DMS53 treated with DMSO at 0.1 percent for 48 hours (cell line): ENCODE results near the gene ADSS2.
"Not testable (repeated sequence)": the region's sequence is repeated elsewhere in the genome, so short reads cannot be mapped to it uniquely, and the experiment has no call there.

Source experiments
- DNase-seq: peaks from one replicate; lab custom pipeline; 2025; ENCODE audit not compliant: unreplicated experiment; lab: John Stamatoyannopoulos, UW

The ADSS2 gene

DNA sequence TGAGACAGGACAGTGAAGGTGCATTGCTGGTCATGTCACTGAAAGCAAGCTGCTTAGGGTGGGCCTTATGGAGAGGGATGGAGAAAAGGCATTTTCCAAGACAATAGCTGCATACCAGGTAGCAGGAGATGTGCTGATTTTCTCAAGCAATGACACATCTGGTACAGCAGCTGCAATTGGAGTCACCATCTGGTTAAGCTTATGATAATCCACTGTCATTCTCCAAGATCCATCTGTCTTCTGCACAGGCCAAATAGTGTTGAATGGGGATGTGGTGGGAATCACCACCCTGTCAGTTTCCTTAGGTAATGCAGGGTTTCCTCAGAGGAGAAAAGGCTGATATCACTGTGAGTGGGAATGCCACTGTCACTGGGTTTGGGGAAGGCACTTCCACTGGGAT, 54.6 kb downstream of the ADSS2 start:
- DNase-seq = no peak

DNA sequence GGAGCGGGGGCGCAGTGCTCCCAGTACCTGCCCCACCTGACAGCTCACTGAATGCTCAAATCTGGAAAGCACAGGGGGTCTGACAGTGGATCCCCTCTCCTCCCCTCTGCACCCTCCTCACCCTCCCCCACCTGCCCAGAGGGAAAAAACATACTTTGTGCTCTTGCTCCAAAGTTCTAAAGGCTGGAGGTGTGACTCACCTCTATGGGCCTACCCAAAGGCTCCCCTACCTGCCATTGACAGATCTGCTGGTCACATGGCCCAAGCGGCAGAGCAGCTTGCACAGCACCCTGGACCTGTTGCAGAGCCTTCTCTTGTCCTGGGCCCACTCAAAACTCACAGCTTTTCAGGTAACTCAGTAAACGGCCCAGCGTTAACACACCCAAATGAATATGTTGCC, 55.7 kb downstream of the ADSS2 start:
- no peak for DNase-seq

DNA sequence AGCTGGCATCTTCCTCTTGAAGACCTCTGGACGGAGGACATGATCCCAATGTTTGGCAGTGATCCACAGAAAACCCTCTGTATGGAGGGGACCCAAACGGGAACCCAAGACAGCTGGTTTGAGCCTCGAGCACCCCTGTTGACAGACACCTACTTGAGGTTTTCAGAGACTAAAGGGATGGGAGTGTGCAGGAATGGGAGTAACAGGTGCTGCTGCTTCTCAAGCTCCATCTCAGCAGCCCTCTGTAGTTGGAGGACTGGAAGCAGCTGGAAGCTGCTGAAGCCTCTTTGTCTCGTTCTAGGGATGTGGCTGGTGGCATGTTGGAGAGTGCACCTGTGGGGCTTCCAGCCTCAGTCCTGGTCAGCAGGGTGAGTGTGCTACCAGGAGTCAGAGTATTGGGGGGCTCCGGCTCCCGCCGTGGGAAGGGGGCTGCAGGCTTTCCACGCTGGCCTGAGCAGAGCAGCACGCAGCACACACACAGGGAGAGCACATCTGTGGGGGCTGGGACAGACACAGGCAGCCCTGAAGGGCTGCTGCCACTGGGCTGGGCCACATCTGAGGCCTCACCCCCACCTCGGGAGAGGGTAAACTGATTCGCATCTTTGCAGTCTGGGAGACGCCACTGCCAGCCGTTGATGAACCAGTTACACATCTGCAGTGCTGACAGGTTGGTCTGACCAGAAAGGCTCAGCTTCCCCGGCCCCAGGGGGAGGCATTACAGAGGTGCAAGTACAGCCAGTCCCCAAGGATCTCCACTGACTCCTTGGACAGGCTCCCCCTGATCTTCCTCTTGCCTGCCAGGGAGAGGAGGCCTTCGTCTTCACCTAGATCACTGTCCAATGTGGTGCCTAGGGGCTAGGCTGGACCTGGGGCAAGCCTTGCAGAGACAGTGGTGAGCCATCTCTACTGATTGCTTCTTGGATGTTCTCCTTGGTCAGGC, 56.6 kb downstream of the ADSS2 start:
- no peak for DNase-seq

DNA sequence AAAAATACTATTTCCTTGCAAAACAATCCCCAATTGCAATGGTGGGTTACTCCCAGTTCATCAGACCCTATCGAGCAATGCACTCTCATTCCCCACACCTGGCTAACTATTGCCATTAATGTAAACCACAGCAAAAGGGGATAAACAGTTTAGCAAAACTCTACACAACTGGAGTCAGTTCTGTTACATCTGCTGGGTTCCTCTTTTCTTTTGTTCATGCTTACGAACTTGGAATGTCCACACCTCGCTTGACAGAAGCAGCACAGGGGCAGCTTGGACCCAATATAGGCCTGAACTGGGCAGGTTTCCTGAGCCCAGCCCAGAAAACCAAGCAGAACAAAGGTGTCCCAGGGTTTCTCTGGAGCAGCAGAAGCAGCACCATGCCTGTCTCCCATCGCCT, 57.4 kb downstream of the ADSS2 start:
- DNase-seq = no peak

DNA sequence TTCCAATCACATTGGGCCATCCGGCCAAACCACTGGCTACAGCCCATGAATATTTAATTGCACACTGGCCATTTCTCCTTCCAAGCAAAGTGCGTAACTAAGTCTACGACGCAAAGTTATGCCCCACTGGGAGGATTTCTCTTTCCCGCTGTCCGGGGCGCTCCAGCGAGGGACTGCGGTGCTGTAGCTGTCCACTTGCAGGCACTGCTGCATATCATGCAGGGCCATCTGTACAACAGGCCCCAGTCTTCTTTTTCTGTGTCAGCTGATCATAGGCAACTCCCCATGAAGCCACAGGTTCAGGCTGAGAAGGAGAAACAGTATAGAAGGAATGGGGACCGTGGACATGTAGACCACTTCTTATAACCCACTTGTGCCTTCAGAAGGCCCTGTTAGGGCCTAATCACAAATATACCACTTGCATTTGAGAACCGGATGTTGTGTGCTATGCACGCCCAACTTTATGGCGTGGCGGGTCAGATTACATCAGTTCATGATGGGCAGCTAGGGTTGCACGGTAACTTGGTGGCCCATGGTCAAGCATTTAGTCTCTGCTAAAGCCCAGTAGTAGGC, 58.0 kb downstream of the ADSS2 start:
- DNase-seq = no peak

DNA sequence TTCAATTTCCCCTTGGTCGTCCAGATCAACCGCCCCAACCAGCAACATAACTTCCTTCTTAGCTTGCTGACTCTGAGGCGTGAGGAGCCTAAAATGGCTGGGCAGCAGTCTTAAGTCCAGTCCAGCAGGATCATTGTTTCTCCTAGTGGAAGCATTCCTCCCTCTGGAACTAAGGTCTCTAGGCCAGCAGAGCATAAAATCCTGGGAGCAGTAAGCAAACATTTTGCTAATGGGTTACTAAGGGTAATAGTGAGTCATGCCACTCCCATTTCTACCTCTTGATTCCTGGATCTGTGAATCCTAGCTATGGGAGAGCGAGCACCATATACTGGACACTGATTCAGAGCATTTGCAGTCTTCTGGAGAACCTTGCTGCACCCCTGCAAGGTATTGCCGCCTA, 59.9 kb downstream of the ADSS2 start:
- peak; percentile 32 for DNase-seq

DNA sequence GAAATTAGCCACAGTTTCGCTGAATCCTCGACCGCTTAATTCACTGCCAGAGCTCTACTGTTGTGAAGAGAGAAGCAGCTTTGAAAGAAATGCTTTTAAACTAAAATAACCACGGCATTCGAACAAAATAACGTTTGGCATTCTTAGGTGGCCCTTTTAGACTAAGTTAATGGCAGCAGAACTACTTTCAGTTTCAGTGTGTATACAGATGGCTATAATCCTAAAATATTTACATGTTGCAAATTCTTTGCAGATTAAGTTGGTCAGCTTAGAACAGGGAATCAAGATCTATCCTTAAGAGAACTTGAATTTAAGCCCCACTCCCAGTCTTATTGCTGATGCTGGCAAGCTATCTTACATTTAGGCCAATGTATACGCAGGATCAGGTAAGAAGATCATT, 62.7 kb downstream of the ADSS2 start:
- no peak for DNase-seq

DNA sequence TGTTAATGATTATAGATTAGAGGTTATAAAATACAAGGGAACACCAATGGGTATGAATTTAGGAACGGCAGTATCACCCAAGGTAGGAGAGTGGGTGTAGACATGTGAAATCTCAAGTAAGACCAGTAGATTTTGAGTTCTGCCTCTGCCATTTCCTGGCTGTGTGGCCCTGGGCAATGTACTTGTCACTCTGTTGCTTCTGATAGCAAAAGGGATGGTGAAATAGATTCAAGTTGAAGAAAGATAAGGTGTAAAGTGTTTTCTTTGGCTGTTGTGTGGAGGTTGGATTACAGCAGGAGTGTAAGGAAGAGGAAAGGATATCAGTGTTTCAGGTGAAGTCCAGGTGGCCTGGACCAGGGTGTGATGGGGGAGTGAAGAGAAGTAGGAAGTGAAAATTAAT, 64.3 kb downstream of the ADSS2 start:
- no peak for DNase-seq

DNA sequence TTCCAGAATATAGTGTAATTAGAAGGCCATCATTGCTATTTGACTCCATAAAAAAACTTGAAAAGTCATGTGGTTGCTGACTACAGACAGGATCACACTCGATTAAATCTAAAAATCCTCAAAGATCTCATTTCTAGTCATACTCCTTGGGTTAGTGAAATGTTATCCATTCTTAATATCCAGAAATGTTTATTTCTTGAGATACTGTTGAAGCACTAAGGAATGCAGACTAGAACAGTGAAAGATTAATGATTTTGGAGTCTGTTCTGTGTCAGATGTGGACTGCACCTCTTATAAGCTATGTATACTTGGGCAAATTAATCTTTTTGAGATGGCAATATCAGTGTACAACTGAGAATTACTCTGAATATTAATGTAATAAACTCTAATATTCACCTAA, 65.1 kb downstream of the ADSS2 start:
- DNase-seq = no peak

DNA sequence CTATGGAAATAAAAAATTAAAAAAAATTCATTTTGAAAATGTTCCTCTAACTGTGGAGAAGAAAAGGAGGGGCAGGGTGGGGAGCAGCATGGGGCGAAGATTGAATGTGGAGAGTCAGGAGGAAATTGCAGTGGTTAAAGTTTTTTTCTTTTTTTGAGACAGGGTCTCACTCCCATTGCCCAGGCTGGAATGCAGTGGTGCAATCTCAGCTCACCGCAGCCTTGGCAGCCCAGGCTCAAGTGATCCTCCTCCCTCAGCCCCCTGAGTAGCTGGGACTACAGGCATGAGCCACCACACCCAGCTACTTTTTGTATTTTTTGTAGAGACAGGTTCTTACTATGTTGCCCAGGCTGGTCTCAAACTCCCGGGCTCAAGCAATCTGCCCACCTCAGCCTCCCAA, 67.6 kb downstream of the ADSS2 start:
- no peak for DNase-seq

DNA sequence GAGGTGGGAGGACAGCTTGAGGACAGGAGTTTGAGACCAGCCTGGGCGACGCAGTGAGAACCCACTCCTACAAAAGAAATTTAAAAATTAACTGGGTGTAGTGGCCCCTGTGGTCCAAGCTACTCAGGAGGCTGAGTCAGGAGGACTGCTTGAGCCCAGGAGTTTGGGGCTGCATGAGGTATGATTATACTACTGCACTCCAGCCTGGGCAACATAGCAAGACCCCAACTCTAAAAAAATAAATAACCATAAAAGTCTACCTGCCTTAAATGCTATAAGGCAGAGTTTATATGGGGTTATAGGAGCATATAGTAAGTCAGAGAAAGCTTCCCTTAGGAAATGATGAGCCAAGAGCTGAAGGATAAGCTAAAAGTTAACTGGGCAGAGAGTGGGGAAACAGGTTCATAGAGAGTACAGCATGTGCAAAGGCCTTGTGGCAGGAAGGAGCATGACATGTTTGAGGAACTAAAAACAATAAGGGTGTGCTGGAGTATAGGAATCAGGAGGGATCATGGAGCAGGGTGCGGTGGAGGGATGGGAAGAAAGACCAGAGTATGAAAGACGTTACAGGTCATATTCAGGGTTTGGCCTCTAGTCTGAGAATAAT, 68.3 kb downstream of the ADSS2 start:
- no peak for DNase-seq

DNA sequence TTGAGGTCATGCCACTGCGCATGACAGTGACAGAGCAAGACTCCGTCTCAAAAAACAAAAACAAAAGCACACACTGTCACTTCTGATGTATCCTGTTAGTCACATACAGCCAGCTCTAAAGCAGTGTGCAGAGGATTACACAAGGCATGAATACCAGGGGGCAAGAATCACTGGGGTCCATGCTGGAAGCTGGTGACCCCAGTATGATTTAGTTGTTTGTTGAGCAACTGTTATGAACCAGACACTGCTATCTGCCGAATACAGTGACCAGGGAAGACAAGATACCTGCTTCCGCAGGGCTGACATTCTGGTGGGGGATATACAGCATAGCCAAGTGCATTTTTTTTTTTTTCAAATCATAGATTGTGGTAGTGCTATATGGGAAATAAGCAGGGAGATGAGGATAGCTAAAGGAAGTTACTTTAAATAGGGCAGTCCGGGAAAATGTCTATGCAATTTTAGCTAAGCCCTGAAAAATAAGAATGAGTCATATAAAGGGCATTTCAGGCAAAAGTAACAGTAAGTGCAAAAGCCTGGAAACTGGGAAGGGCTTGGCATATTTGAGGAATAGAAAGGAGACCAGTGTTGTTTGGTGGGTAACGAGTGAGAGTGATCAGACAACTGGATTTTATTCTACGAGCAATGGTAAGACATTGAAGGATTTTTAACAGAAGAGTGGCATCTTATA, 69.7 kb downstream of the ADSS2 start:
- no peak for DNase-seq

DNA sequence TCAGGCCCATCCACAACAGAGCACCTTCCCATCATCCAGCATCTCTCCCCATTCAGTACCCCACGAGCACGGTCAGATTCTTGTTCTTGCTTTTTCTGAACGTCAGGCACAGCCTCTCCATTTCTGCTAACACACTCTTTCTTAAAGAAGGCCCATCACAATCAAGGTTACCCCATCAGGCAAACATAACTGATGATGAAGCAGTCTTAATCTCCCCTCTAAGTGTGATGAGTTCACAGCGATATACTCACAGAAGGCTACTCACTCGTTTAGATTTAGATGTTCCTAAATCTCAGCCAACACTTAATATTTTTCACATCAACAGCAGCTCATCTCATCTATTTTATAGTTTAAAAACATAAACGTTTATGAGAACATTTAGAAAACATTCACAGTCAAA, 75.6 kb downstream of the ADSS2 start:
- no peak for DNase-seq

DNA sequence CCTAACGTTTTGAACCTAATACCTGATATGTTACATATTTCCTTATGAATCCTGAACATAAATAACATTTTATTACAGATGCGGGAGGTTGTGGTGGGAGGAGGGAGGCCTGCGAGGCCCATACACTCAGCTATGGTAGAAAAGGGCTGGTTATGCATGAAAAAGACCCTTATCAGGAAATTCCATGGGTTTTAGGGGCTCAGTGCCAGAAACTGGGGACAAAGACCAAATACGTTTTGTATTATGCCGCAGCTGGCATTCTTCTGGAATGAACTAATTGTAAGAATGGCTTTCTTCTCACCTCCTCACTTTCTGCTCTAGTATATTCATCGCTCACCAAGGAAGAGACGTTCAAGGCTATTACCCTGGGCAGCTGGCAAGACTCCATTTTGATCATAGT, 76.7 kb downstream of the ADSS2 start:
- DNase-seq = no peak

DNA sequence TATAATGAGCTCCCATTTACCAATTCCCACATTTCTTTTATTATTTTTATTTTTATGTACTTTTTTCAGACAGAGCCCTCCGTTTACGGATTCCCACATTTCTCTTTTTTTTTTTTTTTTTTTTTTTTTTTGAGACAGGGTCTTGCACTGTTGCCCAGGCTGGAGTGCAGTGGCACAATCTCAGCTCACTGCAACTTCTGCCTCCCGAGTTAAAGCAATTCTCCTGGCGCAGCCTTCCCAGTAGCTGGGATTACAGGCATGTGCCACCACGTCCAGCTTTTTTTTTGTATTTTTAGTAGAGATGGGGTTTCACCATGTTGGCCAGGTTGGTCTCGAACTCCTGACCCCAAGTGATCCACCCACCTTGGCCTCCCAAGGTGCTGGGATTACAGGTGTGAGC, 77.2 kb downstream of the ADSS2 start:
- not testable (repeated sequence) for DNase-seq

DNA sequence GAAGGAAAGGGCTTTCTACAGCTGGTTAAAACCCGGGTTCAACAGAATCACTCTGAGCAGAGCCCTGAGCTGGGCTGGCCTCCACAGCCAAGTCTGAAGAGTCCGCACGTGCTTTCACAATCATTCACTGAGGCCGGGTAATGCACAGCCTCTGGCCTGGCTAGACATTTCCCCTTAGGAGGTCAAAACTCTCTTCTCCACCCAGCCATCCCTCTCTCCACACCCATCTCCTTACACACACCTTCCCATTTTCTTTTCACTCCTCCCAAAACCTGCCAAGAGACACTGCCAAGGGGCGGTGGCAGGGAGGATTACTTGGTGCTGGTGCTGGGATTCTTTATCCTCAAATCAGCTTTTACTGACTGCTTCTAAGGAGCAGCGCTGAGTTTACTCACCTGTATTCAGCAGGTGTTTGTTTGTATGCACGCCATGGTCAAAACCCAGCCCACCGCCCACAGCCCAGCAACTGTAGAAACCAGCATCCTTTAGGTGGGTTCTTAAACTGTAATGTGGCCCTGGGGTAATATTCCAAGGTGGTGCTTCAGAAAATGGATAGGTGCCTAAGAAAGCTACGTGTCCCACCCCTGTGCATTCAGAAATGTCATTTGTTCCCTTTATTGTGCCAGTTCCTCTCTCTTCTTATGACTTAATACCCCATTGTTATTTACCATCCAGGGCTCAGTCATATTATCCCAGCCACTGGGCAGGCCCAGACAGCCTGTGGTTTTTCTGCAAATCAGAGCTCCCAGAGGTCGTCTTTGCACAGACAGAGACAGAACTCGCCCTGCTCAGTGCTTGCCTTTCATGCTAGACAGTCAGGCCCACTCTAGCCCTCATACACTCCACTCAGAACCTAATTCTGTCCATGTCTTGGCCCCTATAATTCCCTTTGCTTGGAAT, 80.2 kb downstream of the ADSS2 start:
- no peak for DNase-seq

DNA sequence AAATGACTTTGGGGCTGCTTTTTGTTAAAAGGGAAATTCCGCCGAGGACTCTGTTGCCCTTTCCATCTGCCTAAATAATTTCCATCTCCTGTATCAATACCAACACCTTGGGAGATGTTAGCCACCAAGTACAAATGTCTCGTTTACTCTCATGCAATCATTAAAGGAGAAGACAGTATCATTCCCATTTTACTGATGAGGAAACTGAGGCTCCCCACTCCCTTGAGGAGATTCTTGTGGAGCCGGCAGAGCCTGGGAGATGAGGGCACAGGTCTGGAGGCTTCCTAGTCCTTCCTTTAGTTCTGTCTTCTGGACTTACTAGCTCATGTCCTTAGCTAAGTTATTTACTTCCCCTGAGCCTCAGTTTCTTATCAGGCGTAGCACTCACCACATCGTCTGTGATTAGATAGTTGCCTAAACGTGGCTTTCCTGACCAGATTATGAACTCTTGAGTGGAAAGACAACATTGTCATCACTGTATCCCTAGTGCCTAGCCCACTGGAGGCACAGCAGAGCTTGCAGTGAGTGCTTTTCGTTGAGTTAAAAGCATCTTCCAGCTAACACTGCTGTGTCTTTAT, 81.6 kb downstream of the ADSS2 start:
- DNase-seq = no peak

DNA sequence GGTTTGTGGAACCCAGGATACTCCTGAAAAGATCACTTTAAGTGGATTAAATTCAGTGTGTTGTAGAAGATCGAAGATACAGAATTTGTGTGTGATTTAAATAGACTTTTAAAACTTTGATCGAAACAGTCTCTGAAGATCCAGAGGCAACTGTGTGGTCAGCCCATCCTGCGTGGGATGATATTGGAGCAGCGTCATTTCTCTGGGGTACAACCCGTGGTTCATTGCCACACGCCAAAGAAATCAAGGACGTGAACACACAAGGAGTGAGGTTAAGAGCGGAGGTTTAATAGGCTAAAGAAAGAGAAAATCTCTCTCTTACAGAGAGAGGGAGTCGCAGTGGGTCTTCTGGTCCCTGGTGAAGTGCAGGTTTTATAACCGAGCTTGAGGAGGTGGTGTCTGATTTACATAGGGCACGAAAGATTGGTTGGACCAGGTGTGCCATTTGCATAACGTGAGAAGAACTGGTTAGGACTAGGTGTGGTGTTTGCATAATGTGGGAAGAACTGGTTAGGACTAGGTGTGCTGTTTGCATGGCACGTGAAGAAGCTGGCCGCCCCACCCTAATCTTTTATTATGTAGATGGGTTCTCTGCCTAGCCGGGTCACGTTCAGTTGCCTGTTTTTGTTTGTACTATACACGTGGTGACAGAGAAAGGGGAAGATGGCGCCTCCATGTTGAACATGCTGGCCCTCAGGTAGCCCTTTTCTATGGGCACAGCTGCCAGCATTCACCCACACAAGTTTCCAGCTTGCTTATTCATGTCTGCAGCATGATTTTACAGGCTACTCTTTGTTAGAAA, 82.3 kb downstream of the ADSS2 start:
- DNase-seq = peak; percentile 18

DNA sequence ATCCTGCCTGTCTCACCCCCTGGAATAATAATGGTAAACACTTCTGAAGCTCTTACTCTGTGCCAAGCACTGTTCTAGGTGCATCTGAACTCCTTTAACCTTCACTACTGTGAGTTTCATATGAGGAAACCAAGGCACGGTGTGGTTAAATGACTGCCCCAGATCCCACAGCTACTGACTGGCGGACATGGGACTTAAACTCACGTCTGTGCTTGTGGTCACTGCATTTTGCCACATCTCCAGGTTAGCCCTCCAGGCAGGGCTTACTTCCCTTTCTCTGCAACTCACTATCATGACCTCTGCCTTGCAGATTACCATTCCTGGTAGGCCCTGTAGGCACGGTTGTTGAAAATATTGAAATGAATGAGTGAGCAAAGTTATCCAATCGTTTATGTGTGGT, 83.4 kb downstream of the ADSS2 start:
- no peak for DNase-seq
